ENCODE data around the gene PPP1R14D.
"Not testable (repeated sequence)": the region's sequence is repeated elsewhere in the genome, so short reads cannot be mapped to it uniquely, and the experiment has no call there.

PPP1R14D gene, protein sequence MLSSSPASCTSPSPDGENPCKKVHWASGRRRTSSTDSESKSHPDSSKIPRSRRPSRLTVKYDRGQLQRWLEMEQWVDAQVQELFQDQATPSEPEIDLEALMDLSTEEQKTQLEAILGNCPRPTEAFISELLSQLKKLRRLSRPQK

DNA sequence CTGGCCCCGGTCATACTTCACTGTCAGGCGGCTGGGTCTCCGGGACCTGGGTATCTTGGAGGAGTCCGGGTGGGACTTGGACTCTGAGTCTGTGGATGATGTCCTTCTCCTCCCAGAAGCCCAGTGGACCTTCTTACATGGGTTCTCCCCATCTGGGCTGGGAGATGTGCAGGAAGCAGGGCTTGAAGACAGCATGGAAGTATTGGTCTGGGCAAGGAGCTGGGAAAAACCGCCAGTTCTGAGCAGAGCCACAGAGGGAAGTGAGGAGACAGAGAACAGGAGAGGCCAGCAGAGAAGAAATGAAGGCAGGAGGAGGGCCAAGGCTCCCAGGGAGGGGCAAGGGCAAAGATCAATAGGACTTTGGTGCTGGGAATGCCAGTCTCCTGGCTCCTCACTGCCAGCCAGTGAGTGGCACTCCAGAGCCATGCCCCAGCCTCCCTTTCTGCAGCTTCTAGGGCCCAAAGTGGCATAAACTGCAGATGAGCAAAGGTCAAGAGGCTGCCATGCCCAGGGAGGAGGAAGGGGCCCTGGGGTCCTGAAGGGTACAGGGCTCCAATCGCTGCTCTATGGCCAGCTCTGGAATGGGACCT, at the start of gene PPP1R14D:
Gene PPP1R14D, minus strand, starts transcription at position 262 of the 590 bp plus-strand sequence. Its CDS starts 67 bp downstream, at position 195.
- no peak for DNase-seq

DNA sequence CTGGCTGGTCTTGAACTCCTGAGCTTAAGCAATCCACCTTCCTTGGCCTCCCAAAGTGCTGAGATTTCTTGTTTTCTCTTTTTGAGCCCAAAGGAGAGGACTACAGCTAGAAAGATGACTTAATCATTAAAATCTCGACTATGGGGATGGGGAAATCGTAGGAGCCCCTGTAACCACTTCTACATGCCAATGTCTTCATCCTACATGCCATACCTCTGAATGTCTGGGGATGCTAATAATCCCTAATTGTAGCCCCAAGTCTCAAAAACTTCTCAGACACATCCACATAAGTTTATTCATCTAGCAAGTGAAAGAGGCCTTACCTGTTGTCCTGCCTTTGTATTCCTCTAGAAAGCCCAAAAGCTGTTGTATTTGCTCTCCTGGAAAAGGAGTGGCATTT, 49.2 kb upstream of the PPP1R14D start:
- DNase-seq, result no peak

DNA sequence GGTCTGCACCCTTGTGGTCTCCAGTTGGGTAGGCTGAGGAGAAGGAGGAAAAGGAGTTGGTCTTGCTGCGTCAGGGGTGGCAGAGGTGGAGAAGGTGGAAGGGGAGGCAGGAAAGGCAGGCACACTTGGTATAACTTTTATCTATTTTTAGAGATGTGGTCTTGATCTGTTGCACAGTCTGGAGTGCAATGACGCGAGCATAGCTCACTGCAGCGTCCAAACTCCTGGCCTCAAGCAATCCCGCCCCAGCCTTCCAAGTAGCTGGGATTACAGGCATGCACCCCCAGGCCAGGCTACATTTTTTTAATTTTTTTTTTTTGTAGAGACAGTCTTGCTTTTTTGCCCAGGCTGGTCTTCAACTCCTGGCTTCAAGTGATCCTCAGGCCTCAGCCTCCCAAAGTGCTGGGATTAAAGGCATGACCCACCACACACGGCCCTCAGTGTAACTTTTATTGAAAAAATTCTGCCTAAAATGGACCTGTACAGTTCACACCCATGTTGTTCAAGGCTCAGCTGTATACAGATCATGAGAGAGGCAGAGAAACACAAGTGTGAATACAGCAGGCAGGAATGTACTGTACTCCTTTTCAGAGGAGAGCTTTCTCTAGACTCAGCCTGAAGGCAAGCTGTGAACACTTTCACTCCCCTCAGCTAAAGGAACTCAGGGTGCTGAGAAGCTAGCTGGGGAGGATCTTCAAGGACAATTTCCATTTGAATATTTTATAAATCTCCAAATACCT, 47.7 kb upstream of the PPP1R14D start:
- DNase-seq, result no peak

DNA sequence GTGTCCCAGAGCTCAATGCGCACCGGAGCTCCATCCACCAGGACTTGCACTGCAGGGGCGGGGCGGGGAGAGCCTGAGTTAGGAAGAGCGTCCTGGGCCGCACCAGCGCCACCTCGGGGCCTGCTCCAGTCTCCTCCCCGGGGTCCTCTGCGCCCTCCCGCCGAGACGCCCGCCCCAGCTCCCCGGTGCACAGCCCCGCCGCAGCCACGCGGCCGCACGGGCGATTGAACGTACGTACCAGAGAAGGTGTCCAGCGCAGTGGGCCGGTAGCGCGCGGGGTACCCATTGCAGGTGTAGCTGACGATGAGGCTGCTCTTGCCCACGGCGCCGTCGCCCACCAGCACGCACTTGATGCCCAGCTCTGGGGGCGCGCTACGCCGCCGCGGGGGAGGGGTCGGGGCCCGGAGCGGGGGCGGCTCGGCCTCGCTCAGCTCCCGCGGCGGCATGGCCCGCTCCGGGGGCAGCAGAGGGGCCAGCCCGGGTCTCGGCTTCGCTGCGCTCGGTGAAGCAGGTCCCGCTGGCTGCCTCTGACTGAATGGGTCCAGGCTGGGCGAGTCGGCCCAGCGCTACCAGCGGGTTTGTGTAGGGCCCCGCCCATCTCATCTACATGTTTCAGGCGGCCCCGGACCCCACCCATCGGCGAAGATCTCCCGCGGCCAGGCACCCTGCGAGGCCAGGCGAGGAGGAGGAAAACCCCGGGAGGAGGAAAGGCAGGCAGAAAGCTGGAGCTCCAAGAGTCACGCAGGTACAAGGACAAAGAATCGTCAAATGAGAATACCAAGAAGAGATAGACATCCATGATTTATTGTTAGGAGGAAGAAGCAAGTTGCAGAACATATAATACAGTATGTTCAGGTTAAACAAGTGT, 45.4 kb upstream of the PPP1R14D start, which contains the start of gene RHOV:
Gene RHOV, minus strand, starts transcription at position 541 of the 868 bp plus-strand sequence. Its CDS starts 95 bp downstream, at position 446.
- DNase-seq, result peak; percentile 67

DNA sequence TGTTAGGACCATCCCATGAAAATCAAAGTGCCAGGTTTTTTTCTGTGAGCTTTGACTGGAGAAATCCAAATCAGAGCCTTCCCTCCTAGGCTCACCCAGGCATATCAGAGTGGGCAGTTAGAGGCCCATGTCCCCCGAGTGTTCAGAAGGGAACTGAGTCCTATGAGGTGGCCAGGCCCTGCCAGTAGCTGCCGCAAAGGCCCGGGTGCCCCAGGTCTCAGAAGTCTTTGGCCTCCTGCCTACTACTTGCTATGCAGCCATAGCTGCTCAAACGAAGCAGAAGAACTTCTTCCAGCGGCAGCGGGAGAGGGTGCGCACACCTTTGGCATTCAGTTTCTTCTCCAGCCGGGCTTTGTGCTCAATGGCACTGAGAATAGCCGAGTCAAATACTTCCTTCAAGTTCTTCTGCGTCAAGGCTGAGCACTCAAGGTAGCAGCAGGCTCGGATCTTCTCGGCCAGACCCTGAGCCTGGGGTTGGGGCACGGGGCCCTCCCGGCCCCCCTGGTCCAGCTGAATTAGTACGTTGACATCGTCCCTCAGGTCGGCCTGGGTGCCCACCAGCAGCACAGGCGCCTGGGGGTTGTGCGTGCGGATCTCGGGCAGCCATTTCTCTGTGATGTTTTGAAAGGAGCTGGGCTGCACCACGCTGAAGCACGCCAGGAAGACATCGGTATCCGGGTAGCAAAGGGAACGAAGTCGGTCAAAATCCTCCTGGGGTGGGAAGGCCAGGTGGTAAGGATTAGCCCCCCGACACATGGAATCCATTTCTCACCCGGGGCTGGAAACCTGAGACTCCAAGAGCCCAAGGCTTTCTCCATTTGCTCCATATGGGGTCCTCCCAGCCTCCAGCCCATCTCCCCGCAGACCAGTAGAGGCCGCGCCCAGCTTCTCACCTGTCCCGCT, 44.5 kb upstream of the PPP1R14D start:
- DNase-seq, result no peak

DNA sequence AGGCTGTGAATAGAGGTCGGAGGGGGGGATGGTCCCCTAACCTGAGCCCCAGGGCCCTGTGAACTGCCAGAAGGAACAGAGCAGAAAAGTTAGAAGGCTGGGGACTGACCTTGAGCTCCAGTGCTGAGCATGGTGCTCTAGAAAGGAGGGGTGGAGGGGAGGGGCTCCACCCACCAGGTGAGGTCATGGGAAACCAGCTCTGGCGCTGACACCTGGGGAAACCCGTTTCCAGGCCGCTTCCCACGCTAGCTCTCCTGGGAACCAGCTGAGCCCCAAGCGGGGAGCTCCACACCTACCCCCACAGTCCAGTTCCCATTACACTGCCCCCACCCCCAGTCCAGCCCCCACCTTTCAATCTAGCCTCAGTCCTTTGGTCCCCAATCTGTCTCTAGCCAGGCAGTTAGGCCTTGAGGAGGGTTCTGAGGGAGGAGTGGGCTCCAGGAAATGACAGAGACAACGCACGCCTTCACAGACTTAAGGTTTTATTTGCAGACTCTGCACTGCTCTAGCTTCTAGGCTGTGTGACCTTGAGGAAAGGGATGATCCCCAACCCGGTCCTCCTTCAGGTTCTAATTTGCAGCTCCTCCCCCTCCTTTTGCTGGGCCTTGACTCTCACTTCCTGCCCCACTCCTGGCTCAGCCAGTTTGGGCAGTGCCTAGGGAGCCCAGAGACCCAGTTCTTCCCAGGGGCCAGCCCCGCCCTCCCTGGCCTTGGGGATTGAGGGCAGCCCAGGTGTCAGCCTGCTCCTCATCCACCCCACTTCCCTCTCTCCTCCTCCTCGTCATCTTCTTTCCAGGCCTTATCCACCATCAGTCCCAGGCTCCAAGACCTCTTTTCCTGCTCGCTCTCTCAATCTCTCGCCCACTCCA, 43.5 kb upstream of the PPP1R14D start:
- no peak for DNase-seq

DNA sequence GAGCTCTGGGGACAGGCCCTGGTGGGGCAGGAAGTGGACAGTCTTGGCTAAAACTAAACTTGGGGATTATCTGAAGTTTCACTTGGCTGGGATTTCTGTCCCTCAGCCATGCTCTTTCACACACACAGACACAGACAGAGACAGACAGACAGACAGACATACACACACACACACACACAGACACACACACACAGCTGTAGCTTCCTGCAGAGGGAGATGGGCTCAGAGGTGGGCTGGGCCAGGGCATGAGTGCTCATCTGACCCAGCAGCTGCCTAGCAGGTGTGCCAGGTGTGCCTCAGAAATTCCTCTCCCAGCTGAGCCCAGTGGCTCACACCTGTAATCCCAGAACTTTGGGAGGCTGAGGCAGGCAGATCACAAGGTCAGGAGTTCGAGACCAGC, 42.2 kb upstream of the PPP1R14D start:
- DNase-seq, result no peak

DNA sequence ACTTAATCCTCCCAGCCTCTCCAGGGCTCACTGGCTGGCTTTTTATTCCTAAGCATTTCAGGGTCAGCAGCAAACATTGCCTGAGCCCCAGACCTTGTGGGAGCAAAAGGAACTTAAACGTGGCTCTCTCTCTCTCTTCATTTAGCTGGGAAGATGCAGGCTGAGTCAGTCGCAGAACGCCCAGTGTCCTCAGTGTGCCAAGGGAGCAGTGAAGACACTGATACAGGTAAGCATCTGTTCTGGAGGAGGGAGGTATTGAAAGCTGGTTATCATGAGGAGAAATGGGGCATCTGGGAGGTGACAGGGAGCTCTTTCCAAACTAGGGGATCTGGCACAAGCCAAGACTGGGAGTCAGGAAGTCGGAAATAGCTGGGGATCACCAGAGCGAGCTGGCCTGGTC, 41.2 kb upstream of the PPP1R14D start:
- DNase-seq, result no peak

DNA sequence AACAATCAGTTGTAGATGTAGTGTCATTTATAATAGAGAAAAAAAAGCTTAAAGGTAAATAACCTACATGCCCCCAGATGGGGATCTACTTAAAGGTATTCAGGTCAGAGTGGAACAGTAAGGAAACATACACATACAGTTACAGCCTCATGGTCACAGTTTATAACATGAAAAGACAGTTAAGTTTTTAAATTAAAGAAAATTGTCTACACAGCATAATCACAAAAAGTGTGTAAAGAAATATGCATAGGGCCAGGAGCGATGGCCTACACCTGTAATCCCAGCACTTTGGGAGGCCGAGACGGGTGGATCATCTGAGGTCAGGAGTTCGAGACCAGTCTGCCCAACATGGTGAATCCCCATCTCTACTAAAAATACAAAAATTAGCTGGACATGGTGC, 38.7 kb upstream of the PPP1R14D start:
- no peak for DNase-seq

DNA sequence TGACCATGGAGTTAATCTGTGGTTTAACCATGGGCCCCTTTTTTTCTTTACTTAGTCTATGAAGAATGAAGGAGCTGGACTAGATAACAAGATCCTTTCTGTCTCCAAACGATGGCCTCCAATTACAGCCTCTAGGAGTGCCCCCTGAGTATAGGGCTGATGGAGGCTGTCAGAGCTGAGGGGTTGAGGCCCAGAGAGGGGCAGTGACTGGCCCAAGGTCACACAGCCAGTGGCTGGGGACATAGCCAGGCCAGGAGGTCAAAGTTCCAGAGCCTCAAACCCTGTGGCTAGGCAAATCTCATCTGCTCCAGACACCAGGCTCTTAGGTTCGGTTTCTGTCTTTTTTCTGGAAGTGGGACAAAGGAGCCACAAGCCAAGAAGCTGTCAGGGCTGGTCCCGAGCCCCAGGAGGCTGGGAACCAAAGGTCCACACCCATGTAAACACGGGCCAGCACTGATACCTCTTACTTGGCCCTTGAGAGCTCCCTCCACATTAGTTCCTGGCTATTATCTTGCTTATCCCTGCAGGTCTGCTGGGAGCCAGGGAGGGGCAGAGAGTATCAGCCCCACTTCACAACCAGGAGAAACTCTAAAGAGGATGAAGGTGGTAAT, 35.3 kb upstream of the PPP1R14D start:
- no peak for DNase-seq

DNA sequence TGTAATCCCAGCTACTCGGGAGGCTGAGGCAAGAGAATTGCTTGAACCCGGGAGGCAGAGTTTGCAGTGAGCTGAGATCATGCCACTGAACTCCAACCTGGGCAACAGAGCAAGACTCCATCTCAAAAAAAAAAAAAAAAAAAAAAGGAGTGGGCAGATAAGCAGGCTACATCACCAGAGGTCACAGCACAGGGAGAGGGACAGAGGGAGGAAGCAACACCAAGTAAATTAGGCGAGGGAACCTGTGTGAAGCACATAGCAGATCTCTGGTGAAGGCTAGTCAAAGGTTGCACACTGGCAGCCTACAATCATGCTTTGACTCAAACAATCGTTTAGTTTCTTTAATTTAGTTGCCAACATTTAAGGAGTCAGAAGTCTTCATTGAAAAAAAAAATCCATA, 32.6 kb upstream of the PPP1R14D start:
- not testable (repeated sequence) for DNase-seq

DNA sequence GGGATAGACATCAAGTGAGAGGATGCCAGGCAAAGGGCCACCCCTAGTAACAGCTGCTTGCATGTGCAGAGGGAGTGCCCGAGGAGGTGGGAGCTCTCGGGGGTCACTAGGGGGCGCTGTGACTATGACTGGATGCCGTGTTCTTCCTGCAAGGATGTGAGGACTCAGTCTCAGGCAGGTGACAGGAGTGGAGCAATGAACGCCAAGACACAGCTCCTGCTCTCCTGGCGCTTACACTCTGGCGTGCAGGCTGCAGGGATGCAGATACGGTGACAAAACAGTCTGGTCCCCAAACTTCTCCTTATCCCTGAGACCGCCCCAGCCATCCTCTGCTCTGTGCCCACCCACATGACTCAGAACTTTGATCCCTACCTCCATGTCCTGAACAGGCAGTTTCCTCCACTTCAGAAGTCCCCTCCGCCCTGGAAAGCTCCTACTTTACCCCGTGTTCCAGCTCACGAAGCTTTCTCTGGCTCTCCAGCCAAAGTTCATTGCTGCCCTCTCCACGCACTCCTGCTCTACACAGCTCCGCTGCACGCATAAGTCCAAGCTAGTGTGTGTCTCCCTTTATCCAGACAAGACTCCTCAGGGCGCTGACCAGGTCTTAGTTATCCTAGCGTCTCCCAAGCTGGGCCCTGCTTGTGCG, 30.8 kb upstream of the PPP1R14D start:
- DNase-seq, result peak; percentile 87

DNA sequence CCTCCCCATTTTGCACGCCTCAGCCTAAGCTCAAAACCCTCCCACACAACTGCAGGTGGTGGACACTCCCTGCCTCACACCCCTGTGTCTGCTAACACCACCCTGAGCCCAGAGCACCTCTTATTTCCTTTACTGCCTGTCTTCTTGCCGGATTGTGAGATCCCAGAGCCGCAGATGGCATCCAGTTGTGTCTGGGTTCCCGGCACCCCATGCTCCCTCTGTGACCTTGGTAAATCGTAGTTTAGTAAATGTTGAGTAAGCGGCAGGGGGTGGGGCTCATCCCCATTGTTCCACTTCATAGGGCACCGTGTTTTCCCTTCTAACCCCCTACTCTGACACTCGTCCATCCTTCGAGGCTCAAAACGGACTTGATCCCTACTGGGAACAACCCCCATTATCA, 30.2 kb upstream of the PPP1R14D start:
- DNase-seq, result no peak

DNA sequence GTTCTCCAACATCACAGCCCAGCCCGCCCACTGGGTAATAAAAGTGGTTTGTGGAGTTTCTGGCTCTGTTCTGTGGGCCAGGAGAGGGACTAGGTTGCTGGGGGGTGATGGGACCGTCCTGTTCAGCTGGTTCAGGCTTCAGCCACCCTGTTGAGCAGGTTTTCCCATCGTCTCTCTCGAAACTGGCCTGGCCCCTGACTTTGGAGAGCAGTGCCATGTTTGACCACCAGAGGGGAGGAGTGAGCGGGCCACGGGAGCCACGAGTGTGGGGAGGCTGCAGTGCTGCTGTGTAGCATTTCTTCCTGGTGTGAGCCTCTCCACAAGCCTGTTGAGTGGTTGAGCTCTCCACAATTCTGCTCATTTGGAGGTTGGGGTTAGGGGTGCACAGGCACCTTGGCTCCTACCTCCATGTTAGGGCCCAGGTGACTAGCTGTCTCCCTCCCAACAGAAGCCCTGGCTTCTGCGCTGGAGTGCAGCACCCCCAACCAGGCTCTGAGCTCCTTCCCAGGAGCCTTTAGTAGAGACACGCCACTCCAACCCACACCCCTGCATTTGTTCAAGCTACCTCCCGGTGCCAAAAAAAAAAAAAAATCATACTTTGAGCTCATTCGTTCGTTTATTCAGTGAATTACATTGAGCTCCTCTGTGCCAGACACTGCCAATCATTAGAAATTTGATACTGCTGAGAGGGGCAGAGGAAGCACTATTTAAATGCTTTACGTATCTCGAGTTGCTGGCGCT, 29.3 kb upstream of the PPP1R14D start:
- DNase-seq, result peak; percentile 90

DNA sequence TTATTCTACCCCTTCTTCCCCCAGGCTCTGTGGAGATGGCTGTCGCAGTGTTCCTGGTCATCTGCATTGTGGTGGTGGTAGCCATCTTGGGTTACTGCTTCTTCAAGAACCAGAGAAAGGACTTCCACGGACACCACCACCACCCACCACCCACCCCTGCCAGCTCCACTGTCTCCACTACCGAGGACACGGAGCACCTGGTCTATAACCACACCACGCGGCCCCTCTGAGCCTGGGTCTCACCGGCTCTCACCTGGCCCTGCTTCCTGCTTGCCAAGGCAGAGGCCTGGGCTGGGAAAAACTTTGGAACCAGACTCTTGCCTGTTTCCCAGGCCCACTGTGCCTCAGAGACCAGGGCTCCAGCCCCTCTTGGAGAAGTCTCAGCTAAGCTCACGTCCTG, 28.2 kb upstream of the PPP1R14D start:
- DNase-seq, result no peak

DNA sequence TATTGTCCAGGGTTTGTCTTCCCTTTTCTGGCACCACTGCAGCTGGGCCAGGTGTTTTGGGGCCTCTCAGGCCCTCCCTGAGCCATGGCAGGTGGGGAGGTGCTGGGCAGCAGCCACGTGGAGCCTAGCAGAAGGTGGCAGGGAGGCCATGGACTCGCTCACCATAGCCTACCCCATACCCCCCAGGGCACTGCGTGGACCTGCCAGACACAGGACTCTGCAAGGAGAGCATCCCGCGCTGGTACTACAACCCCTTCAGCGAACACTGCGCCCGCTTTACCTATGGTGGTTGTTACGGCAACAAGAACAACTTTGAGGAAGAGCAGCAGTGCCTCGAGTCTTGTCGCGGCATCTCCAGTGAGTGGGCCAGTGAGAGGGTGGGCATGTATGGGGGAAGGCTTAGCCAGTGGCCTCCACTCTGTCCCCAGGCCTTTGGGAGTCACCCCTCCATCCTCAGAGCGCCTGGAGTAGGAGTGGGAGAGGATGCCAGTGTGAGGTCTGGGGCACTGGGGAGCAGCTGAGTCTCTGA, 27.3 kb upstream of the PPP1R14D start:
- DNase-seq, result no peak

DNA sequence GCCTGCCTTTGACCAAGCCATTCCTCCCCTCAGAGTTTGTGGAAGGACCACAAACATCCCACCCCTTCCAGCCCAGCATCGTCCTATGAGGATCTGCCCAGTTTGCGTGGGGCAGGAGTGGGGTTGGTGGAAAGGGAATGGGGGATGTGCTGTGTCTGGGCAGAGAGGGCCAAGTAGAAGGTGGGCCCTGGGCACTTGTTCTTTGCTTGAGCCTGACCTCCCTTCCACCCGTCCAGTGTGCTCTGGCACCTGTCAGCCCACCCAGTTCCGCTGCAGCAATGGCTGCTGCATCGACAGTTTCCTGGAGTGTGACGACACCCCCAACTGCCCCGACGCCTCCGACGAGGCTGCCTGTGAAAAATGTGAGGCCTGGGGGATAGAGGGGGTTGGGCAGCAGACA, 25.7 kb upstream of the PPP1R14D start:
- no peak for DNase-seq

DNA sequence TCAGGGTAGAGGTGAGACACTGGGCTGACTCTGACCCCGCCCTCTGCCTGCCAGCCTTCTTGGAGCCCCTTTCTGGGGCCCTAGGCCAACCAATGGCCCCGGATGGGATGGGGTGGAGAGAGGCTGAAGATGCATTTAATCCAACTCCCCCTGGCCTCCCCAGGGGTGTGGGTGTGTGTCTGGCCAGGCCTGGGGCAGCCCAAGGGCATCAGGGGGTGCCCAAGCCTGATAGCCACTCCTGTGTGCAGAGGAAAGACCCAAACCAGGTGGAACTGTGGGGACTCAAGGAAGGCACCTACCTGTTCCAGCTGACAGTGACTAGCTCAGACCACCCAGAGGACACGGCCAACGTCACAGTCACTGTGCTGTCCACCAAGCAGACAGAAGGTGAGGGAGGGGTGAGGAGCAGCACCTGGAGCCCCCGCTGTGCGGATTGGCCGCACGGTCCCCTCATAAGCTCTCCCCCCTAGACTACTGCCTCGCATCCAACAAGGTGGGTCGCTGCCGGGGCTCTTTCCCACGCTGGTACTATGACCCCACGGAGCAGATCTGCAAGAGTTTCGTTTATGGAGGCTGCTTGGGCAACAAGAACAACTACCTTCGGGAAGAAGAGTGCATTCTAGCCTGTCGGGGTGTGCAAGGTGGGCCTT, 24.9 kb upstream of the PPP1R14D start:
- no peak for DNase-seq

DNA sequence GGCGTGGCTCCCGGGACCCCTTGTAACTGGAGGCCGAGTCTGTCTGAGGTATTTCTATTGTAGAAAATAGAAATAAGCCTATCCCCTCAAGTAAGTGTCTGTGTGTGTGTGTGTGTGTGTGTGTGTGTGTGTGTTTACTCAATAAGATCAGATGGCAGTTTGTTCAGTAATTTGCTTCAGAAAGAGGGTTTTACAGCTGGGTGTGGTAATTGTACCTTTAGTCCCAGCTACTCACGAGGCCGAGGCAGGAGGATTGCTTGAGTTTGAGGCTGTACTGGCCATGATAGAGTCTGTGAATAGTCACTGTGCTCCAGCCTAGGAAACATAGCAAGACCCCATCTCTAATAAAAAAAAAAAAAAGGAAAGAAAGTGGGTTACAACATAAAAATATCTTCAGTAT, 24.0 kb upstream of the PPP1R14D start:
- DNase-seq, result no peak

Data from OCI-M1 (cell line).